GM18511 (cell line): ENCODE data around the gene CFAP45.
"Not testable (repeated sequence)": the region's sequence is repeated elsewhere in the genome, so short reads cannot be mapped to it uniquely, and the experiment has no call there.

Experiments
- ATAC-seq: cut with Tn5 transposase; IDR thresholded peaks from one replicate; pipeline ENCODE4 v1.9.1; 2021; ENCODE audit warnings: mild to moderate bottlenecking, moderate library complexity; ENCODE audit not compliant: unreplicated experiment

CFAP45 gene

DNA sequence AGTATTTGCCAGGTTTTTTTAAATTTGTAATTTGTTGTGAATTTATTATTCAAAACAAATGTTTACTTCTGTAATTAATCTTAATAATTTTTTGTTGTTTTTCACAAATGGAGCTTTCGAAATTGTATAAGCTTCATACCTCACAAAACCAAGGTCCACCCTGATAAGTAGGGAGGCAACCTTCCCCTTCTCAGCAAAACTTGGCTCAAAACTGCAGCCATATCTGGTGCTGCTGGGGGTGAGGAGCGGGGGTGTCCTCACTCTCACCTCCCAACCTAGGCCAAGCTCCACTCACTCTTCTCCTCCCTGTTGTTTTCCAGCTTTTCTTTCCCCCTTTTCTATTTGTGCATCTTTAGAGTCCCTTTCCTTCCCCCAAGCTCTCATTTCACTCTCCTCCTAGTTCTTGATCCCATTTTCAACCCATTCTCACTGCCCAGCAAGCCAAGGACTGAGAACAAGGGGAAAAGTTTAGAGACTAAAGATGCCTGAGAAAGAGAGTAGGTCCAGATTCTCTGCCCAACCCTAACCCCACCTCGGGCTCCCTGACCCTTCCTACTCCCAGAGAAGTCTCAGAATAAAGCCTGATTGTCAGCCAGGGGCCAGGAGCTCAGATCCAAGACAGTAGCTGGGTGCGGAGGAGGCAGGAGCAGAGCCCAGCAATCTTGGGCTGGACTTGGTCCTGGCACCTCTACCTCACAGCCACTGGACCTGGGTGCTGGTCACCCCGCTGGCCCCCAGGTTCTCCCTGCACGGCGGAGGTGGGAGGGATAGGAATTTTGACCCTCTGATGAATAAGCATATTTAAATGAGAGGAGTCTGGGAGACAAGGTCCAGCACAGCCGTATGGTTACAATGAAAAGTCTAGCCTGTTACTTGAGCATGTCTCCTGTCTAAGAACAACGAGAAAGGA, 8.3 kb upstream of the CFAP45 start:
- ATAC-seq, result no peak

DNA sequence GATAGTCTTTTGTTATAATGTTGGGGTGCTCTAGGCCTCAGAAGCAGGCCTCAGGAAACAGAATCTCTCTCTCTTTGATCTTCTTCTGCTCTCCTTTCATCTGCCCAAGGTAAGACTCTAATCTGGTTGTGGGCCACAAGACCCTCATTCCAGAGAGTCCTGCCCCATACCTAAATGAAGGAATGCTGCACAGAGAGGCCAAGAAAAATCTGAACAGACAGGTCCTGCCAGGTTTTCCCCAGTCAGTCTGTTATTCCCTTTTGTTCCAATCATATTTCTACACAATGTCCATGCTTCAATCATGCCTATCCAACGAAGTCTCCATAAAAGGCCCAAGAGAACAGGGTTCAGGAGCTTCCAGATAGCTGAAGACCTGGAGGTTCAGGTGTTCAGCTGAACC, 7.0 kb upstream of the CFAP45 start:
- no peak for ATAC-seq

DNA sequence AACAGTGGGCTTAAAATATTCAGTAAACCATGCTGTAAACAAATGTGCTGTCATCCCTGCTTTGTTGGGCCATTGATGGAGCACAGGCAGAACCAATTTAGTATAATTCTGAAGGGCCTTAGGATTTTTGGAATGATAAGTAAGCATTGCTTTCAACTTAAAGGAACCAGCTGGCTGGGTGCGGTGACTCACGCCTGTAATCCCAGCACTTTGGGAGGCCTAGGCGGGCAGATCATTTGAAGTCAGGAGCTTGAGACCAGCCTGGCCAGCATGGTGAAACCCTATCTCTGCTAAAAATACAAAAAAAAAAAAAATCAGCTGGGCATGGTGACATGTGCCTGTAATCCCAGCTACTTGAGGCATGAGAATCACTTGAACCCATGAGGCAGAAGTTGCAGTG, 4.1 kb upstream of the CFAP45 start:
- ATAC-seq, result not testable (repeated sequence)

DNA sequence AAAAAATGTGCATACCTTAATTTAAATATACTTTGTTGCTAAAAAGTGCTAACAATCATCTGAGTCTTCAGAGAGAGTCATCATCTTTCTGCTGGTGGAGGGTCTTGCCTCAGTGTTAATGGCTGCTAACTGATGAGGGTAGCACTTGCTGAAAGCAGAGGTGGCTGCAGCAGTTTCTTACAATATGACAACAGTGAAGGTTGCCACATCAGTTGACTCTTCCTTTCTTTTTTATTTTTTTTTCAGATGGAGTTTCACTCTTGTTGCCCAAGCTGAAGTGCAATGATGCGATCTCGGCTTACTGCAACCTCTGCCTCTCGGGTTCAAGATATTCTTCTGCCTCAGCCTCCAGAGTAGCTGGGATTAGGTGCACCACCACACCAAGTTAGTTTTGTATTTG, 2.6 kb upstream of the CFAP45 start:
- no peak for ATAC-seq

DNA sequence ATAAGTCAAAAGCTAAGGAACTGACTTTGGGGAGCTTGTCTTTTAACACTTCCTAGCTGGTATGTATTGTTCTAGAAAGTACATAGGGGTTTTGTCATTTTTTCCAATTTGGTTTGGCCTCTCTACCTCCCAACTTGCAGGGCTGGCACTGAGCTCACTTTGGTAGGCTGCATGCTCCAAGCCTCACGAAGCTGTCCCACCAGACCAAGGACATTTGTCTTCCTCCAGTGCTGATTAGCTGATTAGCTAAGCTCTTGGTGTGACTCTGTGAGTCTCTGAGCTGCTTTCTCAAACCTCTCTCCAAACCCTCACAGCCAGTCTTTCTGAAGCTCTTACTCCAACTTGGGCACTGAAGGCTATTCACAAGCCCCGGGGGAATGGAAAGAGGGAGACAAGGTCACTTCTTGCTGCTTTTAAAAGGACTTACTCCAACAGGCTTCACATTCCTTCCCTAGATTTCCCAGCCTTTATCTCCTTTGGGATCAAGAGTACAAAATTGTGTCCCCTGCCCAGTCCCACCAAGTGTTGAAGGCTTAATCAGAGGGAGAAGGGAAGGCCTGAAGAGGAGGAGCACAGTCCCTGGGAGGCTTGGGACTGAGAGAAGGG, 893 bp upstream of the CFAP45 start:
- ATAC-seq, result no peak

DNA sequence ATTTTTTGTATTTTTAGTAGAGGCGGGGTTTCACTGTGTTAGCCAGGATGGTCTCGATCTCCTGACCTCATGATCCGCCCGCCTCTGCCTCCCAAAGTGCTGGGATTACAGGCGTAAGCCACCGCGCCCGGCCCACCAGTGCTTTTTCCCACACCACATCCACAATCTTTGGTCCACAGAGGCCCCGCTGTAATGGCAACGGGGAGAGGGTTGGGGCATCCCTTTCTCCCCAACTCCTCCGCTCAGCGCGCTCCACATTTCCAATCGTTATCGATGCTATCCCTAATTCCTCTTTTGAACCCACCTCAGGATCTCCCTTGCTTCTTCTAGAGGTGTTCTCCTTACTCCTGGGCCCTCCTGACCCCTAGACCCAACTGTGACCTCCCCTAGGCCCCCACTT, 331 bp downstream of the CFAP45 start:
- not testable (repeated sequence) for ATAC-seq

DNA sequence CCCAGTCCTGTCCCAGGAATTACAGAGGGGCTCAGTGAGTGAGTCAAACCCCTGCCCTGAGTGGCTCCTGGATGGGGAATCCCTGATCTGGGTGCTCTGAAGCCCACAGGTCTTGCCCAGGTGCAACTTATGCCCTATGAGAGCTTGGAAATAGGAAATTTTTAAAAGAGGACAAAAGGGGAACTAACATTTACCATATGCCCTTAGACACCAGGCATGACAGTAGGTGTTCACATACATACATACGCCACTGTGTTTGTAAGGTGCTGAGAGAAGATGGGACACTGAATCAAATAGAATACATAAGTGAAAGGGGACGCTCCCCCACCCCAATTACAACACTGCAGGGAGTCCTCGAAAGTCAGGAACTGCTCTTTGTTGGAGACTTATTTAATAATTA, 1.4 kb downstream of the CFAP45 start:
- ATAC-seq, result no peak

DNA sequence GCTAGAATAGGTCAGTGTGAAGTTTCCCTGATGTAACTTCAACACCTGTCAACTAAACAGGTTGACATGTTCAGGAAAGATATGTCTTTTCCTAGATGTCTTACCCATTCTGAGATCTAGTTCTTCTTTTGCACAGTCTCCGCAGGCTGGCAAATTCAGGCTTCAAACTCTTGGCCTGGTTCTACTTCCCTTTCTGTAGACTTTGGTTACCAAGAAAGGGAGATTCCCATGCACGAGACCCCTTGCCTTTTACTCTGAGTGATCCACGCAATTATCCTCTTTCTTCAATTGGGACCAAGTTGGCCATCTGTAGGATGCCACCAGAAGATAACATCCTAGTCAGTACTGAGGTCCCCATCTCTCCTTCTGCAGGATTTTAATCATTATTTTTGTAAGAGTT, 2.0 kb downstream of the CFAP45 start:
- no peak for ATAC-seq

DNA sequence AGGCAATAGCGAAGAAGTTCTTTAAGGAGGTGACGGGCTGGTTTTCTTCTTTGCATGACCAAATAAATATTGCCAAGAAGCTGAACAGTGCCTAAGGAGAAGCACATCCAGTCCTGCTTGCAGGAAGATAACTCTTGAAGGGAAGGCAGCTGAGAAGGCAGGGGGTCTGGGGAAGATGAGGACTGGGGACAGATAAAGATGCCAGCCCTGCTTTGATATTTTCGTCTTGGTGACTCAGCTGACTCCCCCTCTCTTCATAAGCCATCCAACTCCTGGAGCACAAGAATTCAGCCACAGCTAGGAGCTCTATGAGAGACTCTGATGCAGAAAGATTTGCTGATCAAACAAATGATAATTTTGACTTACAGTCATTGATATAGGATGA, 3.4 kb downstream of the CFAP45 start:
- no peak for ATAC-seq

DNA sequence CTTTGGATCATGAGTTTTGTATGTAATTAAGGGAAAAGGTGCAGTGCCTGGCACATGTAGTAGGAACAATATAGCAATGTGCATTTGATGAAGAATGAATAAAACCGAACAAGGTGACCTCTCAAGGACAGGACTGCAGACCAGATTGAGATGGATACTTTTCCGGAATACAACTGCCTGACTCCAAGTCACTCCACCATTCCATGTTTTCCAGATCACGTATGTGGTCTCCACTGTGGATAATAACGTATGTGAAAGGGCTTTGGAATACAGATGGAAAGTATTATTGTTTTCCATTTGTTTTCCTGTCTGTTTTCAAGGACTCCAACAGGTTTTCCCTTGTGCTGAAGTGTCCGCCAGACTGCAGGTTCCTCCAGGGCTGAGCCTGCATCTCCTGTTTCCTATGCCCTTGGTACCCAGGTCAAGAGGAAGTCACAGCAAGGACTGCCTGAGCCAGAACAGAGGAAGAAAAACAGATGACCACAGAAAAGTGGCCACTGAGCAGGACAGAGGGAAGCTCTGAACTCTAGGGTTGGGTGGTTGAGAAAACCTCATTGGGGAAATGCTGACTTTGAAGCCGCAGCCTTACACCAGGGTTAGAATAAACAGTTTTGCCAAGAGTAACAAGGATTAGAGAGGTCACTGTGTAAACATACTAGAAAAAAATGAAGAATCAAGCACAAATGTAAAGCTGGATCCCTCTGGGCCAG, 4.0 kb downstream of the CFAP45 start:
- no peak for ATAC-seq

DNA sequence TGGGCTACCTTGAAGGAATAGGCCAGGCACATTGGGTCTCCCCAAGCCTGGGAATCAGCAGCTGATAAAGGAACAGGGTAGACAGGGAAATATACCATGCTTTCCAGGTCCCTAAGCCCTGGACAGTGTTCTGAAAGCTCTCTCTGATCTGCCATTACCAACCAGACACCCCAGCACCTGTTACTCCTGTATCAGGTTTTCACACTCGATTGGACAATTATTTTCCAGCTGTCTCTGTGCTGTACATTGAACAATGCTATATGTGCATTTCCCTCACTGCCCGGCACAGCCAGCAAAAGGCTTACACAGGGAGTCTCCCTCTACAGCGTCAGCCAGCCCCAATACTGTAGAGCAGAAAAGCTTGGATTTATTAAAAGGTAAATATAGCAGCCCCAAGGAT, 4.7 kb downstream of the CFAP45 start:
- no peak for ATAC-seq

DNA sequence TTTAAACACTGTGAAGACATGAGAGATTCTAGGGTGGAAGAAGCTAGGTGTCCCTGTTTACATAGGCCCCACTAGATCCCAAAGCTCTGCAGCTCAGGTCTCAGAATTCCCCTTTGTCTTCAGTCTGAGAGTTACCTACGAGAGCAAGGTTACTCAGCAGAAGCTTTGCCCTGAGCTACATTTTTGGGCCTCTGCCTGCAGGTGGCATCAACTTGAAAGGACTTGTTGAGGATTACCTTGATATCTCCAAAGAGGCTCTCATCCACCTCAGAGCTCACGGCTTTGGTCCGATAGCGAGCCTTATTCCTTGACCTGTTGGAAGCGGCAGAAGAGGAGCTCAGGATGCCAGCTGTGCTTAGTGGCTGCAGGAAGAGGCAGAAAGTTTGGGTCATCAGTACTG, 7.0 kb downstream of the CFAP45 start:
- ATAC-seq, result no peak

DNA sequence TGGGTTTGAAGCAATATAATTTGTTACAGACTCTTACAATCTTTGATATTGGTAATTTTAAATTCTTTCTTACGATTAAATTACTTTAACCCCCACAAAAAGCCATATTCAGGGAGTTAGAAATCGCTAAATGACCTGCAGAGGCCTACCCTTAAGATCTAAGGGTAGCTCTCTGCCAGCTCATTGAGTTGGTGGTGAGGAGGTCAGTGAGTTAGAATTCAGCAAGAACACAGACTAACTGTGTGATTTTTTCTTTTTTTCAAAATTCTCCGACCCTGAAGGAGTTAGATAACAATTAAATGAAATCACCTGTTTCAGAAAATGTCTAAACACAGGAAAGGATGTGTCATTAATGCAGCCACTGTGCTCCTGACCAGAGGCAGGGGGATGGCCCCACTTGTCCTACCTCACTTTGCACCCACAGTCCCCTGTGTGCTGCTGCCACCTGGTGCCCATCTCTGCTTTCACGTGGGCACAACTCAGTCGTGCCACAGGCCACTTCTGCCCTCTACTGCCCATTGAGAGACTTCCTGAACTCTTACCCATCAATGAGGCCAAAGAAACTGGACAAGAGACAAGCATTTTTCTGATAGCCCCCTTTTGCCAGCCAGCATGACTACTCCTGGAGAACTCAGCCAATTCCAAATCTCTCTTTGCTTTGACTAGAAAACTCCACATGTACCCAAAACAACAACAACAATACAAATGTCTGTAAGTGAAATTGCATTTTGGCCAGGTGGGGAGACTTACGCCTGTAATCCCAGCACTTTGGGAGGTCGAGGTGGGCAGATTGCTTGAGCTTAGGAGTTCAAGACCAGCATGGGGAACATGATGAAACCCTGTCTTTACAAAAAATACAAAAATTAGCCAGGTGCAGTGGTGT, 8.4 kb downstream of the CFAP45 start:
- peak; percentile 64 for ATAC-seq

DNA sequence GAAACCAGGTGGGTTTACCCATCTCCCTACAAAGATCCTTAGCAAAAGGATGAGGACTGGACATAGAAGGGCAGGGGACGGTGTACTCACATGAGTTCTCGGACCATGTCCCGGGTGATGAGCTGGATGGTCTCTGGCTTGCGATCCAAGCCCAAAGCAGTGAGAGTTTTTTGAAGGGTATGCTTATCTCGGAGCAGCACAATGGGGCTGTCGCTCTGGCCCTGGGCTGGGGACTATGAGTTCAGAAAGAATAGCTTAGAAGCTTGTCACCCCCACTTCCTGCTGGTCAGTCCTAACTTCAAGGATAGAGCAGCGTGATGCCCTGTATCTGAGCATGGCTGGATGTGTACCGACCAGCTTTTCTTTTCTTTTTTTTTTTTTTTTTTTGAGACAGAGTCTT, 9.6 kb downstream of the CFAP45 start:
- ATAC-seq, result no peak

DNA sequence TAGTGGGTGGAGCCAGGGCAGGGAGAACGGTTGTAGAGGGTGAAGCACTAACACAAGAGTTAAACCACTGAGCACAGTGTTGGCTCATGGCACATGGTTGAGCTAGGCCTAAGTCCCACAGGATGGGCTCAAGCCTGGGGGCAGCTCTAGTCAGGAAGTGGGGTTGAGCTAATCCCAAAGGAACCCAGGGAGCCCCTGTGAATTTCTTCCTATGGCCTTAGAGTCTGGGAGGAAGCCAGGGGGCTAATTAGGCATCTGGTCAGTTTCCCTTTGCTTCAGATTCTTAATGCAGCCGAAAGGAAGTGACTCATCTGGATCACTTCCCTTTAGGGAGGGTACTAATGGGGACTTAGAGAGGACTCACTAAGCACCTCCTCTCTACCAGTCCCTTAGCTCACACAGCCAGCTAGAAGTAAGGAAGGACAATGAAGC, 10.1 kb downstream of the CFAP45 start:
- ATAC-seq, result peak; percentile 89

DNA sequence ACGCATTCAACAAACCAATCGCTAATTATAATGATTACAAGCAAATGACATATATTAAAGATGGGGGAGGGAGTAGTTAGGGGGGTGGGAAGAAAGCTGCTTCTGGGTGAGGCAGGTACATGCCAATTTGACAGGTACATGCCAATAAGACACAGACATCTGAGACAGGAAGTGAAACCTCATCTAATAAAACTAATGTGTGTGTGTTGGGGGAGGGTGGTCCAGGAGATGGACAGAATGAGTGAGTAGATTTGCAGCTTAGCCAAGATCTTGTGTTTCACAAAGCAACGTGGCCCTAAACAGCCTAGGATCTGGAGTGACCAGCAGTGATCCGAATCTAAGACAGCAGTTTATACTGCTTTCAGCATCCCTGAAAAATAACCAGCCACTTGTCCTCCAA, 10.8 kb downstream of the CFAP45 start:
- peak; percentile 44 for ATAC-seq

DNA sequence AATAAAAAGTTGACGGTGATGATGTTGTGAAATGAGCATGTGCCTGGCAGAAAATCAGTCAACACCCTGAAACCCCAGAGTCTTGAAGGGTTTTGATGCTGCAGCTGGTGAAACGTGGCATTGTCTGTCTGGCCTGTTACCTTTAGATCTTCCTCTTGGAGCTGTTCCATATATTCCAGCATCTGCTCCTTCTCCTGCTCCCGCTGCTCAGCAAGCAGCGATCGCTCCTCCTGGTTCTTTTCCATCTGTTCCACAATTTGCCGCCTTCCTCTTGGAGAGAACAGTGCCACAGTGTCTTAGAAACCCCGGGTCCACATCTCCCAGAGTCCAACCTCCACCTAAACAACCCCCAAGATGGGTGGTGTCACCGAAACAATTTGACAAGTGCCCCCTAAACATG, 15.7 kb downstream of the CFAP45 start:
- ATAC-seq, result no peak

DNA sequence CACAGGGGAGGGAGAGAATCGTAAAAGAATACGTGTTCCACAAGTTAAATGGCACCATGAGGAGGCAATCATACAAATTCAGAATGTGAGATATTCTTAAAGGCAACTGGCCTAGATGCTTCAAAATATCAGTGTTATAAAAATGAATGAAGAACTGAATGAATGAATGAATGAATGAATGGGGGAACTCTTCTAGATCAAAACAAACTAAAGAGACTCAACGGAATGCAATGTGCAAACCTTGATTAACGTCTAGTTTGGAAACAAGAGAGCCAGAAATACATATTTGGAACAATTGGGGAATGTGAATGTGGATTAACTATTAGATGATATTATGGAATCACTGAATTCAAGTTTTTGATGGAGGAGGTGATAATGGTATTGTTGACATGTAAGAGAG, 16.8 kb downstream of the CFAP45 start:
- no peak for ATAC-seq

DNA sequence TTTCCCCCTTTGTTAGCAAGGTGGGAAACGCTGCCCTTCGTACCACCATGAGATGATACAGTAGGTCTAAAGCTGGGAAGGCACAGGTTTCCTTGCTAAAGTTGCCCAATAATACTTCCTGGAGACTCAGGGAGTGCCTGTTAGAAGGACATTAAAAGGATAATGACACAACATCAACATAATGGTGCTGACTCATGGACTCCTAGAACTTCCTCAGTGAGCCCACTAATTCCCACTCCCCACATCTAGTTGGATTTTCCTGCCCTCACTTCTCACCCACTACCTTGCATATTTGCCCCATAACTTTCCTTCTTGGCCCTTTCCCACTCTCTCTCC, 17.5 kb downstream of the CFAP45 start:
- no peak for ATAC-seq

DNA sequence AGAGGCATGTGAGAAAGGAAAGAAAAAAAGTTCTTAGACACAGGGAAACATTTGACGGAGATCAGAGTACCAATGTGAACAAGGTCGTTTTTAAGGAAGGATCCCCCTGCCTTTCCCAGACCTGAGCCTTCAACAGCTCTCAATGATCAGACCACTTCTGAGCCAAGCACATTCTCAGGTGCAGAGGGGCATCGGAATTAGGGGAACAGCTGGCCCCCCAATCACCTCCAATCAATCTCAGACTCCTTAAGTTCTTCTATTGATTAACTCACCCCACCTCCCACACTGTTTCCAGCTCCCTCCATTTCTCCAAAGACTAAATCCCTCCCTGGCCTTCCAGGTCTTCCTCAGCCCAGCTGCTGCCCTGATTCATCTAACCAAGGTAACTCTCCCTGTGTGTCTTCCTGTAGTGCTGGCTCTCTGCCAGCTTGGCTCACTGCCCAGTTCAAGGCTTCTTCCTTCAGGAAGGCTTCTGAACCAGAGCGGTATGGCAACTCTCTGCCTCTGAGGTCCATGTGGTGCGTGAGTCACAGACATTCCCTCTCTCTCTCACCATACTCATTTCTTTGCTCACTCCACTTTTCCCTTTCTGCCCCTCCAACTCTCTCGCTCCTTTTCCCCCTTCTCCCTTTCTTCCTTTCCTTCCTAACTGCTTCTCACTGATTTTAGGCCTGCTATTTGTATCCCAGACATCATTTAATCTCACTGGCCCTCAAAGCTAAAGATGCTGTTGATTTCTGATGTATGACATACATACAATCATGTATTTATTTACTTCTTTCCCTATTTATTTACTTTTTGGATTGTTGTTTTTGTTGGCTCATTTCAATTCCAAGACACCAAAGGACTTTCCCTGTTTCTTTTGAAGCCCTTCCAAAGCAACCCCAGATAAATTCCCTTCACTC, 18.1 kb downstream of the CFAP45 start:
- no peak for ATAC-seq
